ENCODE data around the gene MPC2.

DNA sequence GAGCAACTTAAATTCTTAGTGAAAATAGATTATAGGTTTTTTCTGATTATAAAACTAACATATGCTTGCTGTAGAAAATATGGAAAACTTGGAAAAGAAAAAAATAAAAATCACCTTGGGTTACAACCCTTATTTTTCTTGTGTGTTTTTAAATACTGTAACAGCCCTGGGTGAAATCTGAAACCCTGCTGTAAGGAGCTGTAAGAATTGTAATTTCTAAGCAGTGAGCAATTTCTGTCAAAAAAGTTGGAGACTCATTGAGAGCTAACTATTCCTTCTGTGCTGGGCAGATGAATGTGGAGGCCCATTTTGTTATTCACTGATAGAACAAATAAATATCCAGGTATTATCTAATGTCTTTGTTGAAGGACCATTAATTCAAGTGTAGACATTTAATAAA is 65.5 kb downstream of the MPC2 start:
- TF ChIP-seq, protein P1, sequence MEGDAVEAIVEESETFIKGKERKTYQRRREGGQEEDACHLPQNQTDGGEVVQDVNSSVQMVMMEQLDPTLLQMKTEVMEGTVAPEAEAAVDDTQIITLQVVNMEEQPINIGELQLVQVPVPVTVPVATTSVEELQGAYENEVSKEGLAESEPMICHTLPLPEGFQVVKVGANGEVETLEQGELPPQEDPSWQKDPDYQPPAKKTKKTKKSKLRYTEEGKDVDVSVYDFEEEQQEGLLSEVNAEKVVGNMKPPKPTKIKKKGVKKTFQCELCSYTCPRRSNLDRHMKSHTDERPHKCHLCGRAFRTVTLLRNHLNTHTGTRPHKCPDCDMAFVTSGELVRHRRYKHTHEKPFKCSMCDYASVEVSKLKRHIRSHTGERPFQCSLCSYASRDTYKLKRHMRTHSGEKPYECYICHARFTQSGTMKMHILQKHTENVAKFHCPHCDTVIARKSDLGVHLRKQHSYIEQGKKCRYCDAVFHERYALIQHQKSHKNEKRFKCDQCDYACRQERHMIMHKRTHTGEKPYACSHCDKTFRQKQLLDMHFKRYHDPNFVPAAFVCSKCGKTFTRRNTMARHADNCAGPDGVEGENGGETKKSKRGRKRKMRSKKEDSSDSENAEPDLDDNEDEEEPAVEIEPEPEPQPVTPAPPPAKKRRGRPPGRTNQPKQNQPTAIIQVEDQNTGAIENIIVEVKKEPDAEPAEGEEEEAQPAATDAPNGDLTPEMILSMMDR (IDR thresholded peaks at IDR 0.05; ENCODE audit: insufficient read depth, low read length), result no peak
- TF ChIP-seq REST (IDR thresholded peaks at IDR 0.05; ENCODE audit: insufficient replicate concordance, low read depth), result no peak
- TF ChIP-seq POLR2AphosphoS5 (IDR thresholded peaks at IDR 0.05; ENCODE audit: low read depth), result no peak
